Adrenal gland (tissue), 12 donors: ENCODE data around the gene FOXJ1. TPM values are rescaled to one million over a fixed set of nuclear protein-coding genes. Genes with fewer than 3 reads are reported as not detected.

Source experiments
- DNase-seq, 7 donors: peaks; one replicate each; pipeline ENCODE4 v3.0.0-alpha.2; 2019 to 2020
- H3K27ac ChIP-seq, 5 donors: fragments of 200-600 bp; sonication (generic) in 4 of 5; 1 replicate in 3 of 5; 2 replicates in 2 of 5; pipeline versions ENCODE4 v1.5.1 to v1.8.0; 2016 to 2020; ENCODE audit warnings: mild to moderate bottlenecking in 1 of 5
- H3K27me3 ChIP-seq: fragments of 200-600 bp; 2 replicates; pipeline ENCODE4 v1.8.0; 2021
- H3K36me3 ChIP-seq, 2 donors: fragments of 200-600 bp; replicated peaks in 1 of 2; 1 replicate in 1 of 2; 2 replicates in 1 of 2; pipeline versions ENCODE4 v1.5.1 to v1.8.0; 2018 to 2022
- H3K4me1 ChIP-seq, 2 donors: fragments of 200-600 bp; replicated peaks in 1 of 2; 1 replicate in 1 of 2; 2 replicates in 1 of 2; pipeline versions ENCODE4 v1.5.1 to v1.8.0; 2018 to 2021
- H3K4me3 ChIP-seq, 4 donors: fragments of 200-600 bp; sonication (generic) in 3 of 4; one replicate each; pipeline ENCODE4 v1.5.1; 2016 to 2018
- H3K9me3 ChIP-seq, 3 donors: fragments of 200-600 bp; sonication (generic) in 1 of 3; replicated peaks in 1 of 3; 1 replicate in 2 of 3; 2 replicates in 1 of 3; pipeline versions ENCODE4 v1.5.1 to v1.8.0; 2016 to 2021
- CTCF ChIP-seq, 6 experiments: fragments of 450-650 bp in 4 of 6; fragments of 200-600 bp in 2 of 6; sonication (generic) in 1 of 6; IDR thresholded peaks; 1 replicate in 5 of 6; 2 replicates in 1 of 6; pipeline versions ENCODE4 v1.5.1 to v1.8.0; 2016 to 2021; ENCODE audit warnings: antibody characterized with exemption in 6 of 6, mild to moderate bottlenecking in 2 of 6, moderate library complexity in 1 of 6
- POLR2A ChIP-seq, 2 donors: fragments of 450-650 bp; IDR thresholded peaks; one replicate each; pipeline ENCODE4 v1.6.1; 2017; ENCODE audit warnings: antibody characterized with exemption in 2 of 2, mild to moderate bottlenecking in 2 of 2, moderate library complexity in 1 of 2
- WGBS, 4 donors: extraction: QIAGEN DNeasy Blood & Tissue Kit in 2 of 4; methylation state at CpG; one replicate each; pipeline versions ENCODE4 v1.1.5 to v1.1.7; 2013 to 2017; 5-methylcytosine and 5-hydroxymethylcytosine counted together
- intact Hi-C, 2 donors: fragments of 100-400 bp; cut with DNase I; formaldehyde crosslinking; loops; one replicate each; pipeline versions ENCODE4 v1.14.1 to v1.15.0; 2022 to 2023
- polyA plus RNA-seq, 3 donors: library from polyadenylated mRNA; stranded (reverse); fragments of 200-250 nt in 2 of 3; fragments of 350-450 nt in 1 of 3; fragmentation: Illumina TruSeq in 1 of 3; extraction: RNeasy Lipid Tissue Mini Kit (QIAGEN cat#74804) in 1 of 3; gene quantifications; one replicate each; pipeline ENCODE4 v1.2.3, GENCODE V29; 2013 to 2014
- total RNA-seq, 9 donors: library from RNA; depleted of rRNA in 4 of 9; stranded (reverse); fragments of >200 nt in 4 of 9; fragments of 120-200 nt in 1 of 9; fragmentation: NEBNext Ultra II Directional in 1 of 9; extraction: Animal tissue kit (Norgen Biotek cat#: 25700) in 1 of 9; gene quantifications; one replicate each; pipeline versions ENCODE4 v1.1.0 to v1.2.4, GENCODE V29; 2013 to 2023
- donor health status: healthy with polysubstance abuse.
- donor health status: Bipolar disorder and iron deficiency.
- donor health status: DM: yes; HTN: yes; CAD: no.
- donor health status: DM: no; HTN: no; CAD: no.
- donor health status: DM: no; HTN: no; CAD: no.
- donor health status: DM: yes; HTN: yes; CAD: no.

The FOXJ1 gene
- total and polyA plus RNA-seq, 12 donors: 0.06 to 0.18 (median 0.07) TPM; not detected in 9

- no peak for DNase-seq
- H3K4me3 ChIP-seq: no peak overlapping the region
- intact Hi-C loops: no loop called here
- H3K27ac ChIP-seq: no peak overlapping the region
- H3K36me3 ChIP-seq: no peaks in the 10 kb centered on the region
- peaks cover 26% of the 10 kb centered on the region for H3K27me3 ChIP-seq
- no peaks in the 10 kb centered on the region for H3K9me3 ChIP-seq
- WGBS, 4 donors: 67 to 78% (median 70%) methylated on average over 20 to 21 of the region's 21 CpGs
- no peaks in the 10 kb centered on the region for H3K4me1 ChIP-seq
- TF ChIP-seq POLR2A (IDR thresholded peaks at IDR 0.05): no peak
- TF ChIP-seq CTCF (IDR thresholded peaks at IDR 0.05): no peak
Measured at GRCh38 chr17:76131051-76131691, 9.9 kb downstream of the FOXJ1 start.

GRCh38 chr17:76130473-76130872 lies 10.6 kb downstream of the FOXJ1 start:
- Histone ChIP-seq H3K4me3 (no peak overlapping the region), H3K9me3 (no peaks in the 10 kb centered on the region), H3K27ac (no peak overlapping the region), H3K4me1 (no peaks in the 10 kb centered on the region), H3K36me3 (no peaks in the 10 kb centered on the region), H3K27me3 (peaks cover 26% of the 10 kb centered on the region)
- intact Hi-C loops: no loop called here
- TF ChIP-seq POLR2A (IDR thresholded peaks at IDR 0.05) (no peak), CTCF (IDR thresholded peaks at IDR 0.05) (no peak)
- 40 to 64% (median 56%) methylated on average over 8 to 13 of the region's 13 CpGs for WGBS, 4 donors
- no peak for DNase-seq

GRCh38 chr17:76125922-76126321 lies 15.1 kb downstream of the FOXJ1 start:
- H3K4me3 ChIP-seq: no peak overlapping the region
- no peaks in the 10 kb centered on the region for H3K9me3 ChIP-seq
- H3K36me3 ChIP-seq: no peaks in the 10 kb centered on the region
- intact Hi-C loops: no loop called here
- H3K27me3 ChIP-seq: peaks cover 5% of the 10 kb centered on the region
- 92 to 100% (median 99%) methylated on average over 1 of the region's 1 CpG for WGBS, 4 donors
- H3K27ac ChIP-seq: no peak overlapping the region
- no peak for DNase-seq
- TF ChIP-seq POLR2A (IDR thresholded peaks at IDR 0.05) (no peak), CTCF (IDR thresholded peaks at IDR 0.05) (no peak)
- H3K4me1 ChIP-seq: peaks cover 0 to 4% of the 10 kb centered on the region in 2 donors

- 72 to 90% (median 83%) methylated on average over 4 to 5 of the region's 5 CpGs for WGBS, 4 donors
- intact Hi-C loops: no loop called here
- no peak overlapping the region for H3K27ac ChIP-seq
- H3K36me3 ChIP-seq: no peaks in the 10 kb centered on the region
- H3K4me3 ChIP-seq: no peak overlapping the region
- TF ChIP-seq CTCF (IDR thresholded peaks at IDR 0.05) (no peak), POLR2A (IDR thresholded peaks at IDR 0.05) (no peak)
- peaks cover 0 to 4% of the 10 kb centered on the region in 2 donors for H3K4me1 ChIP-seq
- DNase-seq: no peak
- H3K9me3 ChIP-seq: no peaks in the 10 kb centered on the region
- H3K27me3 ChIP-seq: peaks cover 2% of the 10 kb centered on the region
Measured at GRCh38 chr17:76125391-76125675, 15.7 kb downstream of the FOXJ1 start.
